Esophagus muscularis mucosa (tissue), 3 donors: ENCODE results near the gene FOXP3.

Experiments
- CTCF ChIP-seq, 3 experiments: fragments of 200-600 bp in 2 of 3; fragments of 450-650 bp in 1 of 3; sonication (generic) in 2 of 3; IDR thresholded peaks; one replicate each; pipeline ENCODE4 v1.5.1; 2017 to 2019; ENCODE audit warnings: antibody characterized with exemption in 3 of 3, mild to moderate bottlenecking in 2 of 3, moderate library complexity in 1 of 3
- POLR2A ChIP-seq: fragments of 450-650 bp; IDR thresholded peaks from one replicate; pipeline ENCODE4 v1.6.1; 2017; ENCODE audit warnings: antibody characterized with exemption, moderate library complexity, mild to moderate bottlenecking, low read depth

- TF ChIP-seq CTCF (IDR thresholded peaks at IDR 0.05), result no peak
- TF ChIP-seq POLR2A, result no peak
These were observed 15.4 kb downstream of the FOXP3 start for GRCh38 chrX:49249071-49249470.
